C4-2B (cell line): Measurements from ENCODE around the gene PIGK.

Source experiments
- ZFX ChIP-seq: fragments of 450-650 bp; IDR thresholded peaks from 2 replicates; pipeline ENCODE4 v1.6.1; 2017
- TF ChIP-seq, protein P1 (sequence below): fragments of 450-650 bp; conservative IDR thresholded peaks from 2 replicates; pipeline ENCODE4 v1.5.1; 2017; ENCODE audit warnings: mild to moderate bottlenecking

DNA sequence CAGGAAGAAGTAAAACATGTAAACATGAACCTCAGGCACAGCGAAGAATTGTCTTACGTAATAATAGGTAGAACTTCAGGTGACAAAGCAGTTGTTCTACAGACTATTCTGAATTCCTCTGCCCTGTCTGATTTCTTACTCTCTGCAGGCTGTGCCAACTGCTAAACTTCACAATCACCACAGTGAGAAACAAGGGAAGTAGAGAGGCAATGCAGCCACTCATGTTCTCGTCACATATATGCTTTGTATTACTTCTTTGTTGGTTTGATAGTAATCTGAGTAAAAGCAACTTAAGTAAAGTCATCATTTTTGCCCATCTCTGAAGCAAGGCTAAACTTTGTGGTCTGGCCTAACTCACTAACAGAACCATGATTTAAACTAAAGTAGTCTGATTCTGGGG lies 21.9 kb downstream of the PIGK start:
- TF ChIP-seq, protein P1, sequence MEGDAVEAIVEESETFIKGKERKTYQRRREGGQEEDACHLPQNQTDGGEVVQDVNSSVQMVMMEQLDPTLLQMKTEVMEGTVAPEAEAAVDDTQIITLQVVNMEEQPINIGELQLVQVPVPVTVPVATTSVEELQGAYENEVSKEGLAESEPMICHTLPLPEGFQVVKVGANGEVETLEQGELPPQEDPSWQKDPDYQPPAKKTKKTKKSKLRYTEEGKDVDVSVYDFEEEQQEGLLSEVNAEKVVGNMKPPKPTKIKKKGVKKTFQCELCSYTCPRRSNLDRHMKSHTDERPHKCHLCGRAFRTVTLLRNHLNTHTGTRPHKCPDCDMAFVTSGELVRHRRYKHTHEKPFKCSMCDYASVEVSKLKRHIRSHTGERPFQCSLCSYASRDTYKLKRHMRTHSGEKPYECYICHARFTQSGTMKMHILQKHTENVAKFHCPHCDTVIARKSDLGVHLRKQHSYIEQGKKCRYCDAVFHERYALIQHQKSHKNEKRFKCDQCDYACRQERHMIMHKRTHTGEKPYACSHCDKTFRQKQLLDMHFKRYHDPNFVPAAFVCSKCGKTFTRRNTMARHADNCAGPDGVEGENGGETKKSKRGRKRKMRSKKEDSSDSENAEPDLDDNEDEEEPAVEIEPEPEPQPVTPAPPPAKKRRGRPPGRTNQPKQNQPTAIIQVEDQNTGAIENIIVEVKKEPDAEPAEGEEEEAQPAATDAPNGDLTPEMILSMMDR: no peak
- no peak for TF ChIP-seq ZFX
